Stimulated activated CD8-positive, alpha-beta memory T cell treated with anti-CD3 and anti-CD28 coated beads, Interleukin-12 subunit alpha, Interleukin-12 subunit beta, amount 100 ng/mL, for 4 hours (primary cell): Measurements from ENCODE around the gene DIAPH1.
"Not testable (repeated sequence)": the region's sequence is repeated elsewhere in the genome, so short reads cannot be mapped to it uniquely, and the experiment has no call there.

ENCODE experiments used
- DNase-seq: peaks from one replicate; pipeline ENCODE4 v3.0.0-alpha.2; 2020; ENCODE audit warnings: low read depth

Gene DIAPH1

DNA sequence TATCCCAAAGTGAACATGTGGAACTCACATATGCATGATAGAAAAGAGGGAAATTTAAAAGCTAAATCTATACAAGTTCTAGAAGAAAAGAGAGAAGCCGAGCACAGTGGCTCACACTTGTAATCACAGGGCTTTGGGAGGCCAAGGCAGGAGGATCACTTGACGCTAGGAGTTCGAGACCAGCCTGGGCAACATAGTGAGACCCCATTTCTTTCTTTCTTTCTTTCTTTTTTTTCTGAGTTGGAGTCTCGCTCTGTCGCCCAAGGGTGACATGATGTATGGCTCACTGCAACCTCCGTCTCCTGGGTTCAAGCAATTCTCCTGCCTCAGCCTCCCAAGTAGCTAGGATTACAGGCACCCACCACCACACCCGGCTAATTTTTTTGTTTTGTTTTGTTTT, 8.9 kb downstream of the DIAPH1 start:
- DNase-seq: not testable (repeated sequence)

DNA sequence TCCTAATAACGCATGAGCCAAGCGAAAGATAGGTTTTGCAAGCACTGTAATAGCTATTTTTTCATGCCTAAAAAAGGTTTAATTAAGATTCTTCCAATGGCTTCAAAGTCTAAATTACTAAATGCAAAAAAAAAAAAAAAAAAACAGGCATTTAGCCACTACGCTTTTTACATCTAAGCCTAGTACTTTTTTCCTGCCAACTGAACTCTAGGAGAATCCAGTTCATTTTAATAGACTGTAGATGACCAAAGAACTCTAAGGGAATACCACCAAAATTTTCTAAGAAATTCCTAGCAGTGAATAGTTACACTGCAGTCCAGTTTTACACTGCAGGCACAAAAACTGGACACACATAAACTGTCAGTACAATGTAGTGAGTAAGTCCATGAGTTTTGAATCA, 9.8 kb downstream of the DIAPH1 start:
- DNase-seq: no peak

DNA sequence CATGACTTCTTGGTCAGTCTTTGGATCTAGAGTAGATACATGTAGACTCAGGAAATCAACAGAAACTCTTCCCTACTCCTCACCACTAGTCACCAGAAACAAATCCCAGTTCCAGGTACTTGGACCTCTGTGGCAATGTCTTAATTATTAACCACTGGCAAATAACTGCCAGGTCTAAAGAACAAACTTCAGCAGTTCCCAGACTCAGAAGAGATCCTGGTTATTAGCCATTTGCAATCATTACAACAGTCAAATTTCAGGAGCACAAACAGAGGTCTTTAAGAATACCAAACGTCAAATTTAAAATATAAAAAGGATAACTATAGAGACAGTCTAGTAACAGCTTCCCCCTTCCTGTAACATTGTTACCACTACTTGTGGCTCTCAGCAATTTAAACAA, 10.2 kb downstream of the DIAPH1 start:
- no peak for DNase-seq

DNA sequence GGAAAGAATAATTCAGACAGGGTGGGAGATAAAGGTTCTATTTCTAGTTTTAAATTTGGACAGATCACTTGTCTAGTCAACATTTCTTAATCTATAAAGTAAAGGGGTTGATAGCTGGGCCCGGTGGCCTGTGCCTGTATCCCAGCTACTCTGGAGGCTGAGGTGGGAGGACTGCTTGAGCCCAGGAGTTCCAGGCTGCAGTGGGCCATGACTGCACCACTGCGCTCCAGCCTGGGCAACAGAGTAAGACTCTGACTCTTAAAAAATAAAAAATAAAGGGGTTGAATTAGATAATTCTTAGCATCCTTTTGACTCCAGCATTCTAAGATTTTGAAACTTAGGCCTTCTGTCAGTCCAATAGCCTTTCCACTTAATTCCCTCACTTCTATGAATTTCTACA, 10.8 kb downstream of the DIAPH1 start:
- no peak for DNase-seq

DNA sequence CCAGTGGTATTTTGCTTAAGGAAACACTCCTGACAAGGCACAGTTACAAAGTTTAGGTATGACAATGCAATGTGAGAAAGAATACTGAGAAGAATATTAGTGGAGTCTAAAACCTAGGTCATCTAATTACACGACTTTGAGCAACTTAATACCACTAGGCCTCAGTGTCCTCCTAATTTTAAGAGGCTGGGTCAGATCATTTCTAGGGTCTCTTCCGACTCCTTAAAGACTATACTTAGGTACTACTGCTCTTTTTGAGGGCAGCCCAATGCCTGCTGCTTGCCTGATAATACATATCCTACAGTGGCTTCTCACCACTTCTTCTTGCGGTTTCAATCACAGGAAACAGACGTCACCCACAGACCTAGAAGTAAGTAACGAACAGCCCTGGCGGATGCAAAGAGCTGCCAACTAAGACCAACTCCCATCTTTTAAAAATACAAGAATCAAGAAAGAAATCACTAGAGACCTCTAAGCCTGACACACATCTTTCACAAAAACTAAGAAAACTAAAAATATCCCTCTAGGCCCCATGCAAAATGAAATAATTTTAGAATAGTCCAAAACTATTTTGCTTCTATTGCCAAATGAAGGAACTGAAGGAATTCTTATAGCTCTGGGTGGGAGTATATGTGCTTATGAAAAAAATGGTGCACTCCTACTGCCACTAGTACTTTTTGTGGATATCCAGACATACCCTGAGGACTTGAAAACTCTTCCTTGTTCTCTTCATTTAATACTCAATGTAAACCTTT, 13.1 kb downstream of the DIAPH1 start:
- DNase-seq: peak; percentile 45

DNA sequence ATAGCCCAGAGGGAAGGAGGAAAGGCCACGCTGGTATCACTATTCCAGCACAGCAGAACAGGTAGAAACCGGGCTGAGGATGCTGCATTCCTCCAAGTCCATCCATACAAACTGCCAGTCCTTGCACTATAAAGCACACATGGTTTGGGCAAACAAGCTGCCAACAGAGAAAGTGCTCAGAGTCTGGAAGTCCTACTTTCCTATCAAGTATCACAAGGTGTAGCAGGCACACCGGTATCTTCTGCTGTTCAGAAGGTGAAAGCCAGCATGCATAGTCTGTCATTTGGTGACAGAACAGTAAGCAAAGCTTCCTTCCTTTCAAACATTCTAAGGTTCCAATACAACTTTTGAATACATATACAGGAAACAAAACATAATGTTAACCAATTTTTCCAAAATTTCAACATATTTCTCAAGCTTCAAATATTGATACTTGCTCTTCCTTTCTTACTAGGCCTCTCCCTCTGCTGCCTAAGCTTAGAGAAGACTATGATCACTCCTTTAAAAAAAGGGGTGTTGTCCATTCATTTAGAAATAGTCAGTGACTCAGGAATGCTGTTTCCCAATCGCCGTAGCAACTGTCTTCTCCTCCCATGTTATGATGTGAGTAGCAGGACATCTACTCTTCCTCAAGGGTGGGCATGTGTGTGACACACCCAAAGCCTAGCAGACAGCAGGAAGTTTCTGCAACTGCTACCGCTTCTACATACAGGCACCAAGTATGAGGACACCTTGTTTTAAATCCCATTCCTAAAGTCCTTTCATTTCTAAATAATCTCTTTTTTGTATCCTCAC, 14.7 kb downstream of the DIAPH1 start:
- DNase-seq: no peak

DNA sequence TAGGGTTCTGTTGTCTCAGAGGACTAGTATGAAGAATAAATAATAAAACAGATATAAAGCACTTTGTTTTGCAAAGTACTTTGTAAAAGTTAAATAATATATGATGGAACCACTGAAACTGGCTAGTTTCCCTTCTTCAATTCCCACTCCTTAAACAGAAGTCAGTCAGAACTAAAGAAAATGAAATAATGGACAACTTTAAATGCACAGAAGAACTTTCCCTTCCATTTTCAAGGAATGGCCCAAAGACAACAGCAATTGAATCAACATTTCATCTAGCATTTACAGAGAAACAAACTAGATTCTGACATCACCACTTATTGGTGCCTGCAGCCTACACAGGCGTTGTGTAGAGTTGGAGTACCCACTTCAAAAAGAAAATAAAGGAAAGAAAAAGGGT, 16.2 kb downstream of the DIAPH1 start:
- DNase-seq: no peak

DNA sequence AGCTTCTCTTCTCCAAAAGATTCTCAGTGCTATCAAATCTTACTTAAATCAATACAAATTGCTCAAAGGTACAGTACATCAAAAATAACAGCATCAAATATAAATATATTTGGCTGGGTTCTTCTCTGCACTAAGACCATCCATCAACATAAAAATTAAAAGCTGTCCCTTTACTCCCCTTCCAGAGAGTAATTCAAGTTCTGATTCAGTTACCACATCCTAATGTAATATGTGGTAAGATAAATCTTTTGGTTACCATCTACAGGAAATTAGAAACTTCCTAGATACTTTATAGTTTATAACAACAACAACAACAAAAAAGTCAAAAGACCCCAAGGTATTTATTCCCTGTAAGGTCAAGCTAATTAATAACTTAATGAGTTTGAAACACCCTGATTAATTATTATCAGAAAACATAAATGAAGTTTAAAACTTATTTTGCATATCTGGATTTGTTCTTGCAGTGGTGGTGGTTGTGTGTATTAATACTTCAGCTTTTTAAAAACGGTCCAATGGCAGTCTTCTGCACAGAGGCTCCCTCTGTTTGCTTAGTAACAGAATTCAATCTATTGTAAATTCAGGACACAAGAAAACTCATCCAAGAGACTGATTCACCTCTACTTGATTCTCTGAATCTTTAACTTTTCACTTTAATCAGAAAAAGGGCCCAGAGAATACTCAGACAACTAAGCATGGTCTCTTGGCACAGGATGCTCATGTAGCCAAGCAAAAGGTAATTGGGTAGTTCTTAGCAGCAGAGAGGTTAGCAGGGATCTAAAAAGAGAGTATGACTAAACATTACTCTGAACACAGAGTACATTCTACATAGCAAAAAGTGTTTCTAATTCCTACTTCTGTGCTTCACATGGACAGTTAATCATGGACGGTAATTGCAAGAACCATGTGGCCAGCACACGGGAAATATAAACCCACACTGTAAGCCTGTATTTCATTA, 20.1 kb downstream of the DIAPH1 start:
- no peak for DNase-seq

DNA sequence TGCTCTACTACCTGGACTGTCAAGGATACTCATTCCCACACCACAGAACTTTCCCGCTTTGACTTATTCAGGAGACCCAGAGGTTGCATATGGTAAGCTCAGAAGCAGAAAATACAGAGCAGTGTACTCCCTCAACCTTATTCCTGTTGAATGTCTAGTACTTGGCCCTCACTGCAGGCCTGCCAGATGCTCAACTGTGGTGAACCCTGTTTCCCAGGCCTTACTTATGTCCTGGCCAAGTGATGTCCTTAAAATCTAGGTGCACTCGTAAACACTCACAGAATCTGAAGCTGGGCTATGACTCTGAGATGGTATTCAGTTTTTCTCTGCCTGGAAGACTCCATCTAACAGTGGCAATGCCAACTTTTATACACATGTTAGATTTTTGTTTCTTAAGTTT, 21.0 kb downstream of the DIAPH1 start:
- no peak for DNase-seq

DNA sequence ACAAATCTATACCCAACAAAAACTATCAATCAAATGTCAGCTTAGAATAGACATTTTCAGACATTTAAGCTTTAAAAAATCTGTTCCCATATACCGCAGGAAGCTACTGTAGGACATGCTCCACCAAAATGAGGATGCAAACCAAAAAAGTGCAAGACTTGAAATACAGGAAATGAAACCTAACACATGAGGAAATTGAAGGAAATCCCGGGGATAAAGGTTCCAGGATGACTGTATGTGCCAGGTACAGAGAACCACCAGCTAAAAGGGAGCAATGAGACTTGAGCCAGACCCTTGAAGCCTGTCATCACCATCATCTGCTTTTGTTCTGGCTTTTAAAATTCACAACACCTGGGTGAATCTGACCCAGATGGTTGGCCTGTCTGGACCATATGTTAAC, 21.4 kb downstream of the DIAPH1 start:
- no peak for DNase-seq

DNA sequence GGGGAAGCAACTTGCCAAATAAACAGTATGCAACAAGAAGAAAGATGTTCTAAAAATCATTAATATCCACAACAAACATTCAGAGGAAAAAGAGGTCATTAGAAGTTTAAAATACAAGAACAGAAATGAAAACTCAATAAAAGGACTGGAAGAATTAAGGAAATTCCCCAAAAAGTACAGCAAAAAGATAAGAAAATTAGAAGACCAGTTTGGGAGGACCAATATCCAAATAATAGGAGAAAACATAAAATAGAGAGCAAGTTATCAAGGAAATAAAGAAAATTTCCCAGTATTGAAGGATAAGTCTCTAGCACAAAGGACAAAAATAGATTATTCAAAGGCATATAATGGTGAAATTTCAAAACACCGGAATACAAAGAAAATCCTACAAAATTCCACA, 21.9 kb downstream of the DIAPH1 start:
- no peak for DNase-seq

DNA sequence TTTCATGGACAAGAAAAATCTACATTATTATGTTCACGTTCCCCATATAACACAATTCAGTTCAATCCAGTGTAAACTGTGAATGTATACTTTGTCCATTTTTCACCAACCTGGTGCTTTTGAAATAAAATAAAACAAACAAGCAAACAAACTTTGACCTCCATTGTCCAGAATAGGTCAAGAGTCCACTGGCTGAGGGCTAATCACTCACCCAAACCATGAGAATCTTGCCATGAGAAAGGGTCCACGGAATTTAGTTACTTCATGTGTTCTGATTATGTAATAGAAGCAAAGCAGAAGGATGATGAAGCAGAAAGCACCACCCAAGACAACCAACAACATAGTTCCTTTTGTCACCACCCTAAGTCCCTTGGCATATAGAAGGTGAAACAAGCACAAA, 28.7 kb downstream of the DIAPH1 start:
- DNase-seq: no peak

DNA sequence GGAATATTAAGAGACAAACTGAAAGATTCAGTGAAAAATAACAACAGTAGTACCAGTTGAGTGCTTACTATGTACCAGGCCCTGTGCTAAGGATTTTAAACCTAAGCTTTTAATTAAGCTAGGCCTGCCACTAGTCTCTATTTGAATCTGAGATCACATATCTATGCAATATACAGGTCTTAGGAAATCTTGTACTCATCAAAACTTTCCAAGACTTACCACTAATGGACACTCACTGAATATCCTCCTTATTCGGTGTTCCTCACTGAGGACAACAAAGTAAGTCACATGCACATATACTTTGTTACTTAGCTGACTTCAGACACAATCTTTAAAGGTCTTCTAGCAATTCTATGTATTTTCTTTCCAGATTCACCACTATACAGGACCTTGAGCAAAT, 32.6 kb downstream of the DIAPH1 start:
- DNase-seq: no peak

DNA sequence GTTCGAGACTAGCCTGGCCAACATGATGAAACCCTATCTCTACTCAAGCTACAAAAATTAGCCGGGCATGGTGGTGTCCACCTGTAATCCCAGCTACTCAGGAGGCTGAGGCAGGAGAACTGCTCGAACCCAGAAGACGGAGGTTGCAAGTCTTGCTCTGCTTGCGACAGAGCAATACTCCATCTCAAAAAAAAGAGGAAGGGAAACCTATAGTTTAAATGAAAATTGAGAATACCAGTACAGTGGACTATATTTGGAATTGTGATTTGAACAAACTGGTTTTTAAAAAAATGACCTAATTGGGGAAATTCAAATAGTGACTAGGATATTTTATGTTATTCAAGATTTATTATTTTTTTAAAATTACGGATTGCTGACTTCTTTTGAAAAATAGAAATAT, 33.2 kb downstream of the DIAPH1 start:
- no peak for DNase-seq

DNA sequence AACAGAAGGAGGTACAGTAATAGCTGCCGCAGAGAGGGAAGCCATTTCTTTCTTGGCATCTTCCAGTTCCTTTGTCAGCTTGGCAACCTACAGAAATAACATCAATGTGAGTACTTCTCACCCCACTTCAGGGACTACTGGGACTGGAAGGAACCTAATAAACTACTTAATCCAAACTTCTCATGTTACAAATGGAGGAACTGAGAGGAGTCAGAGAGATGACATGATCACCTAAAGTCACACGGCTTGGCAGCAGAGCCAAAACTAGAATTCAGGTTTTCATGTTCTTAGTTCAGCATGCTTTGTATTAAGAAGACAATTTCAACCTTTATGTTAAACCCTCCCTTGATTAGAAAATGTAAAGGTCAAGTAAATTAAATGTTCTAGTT, 44.7 kb downstream of the DIAPH1 start:
- DNase-seq: no peak

DNA sequence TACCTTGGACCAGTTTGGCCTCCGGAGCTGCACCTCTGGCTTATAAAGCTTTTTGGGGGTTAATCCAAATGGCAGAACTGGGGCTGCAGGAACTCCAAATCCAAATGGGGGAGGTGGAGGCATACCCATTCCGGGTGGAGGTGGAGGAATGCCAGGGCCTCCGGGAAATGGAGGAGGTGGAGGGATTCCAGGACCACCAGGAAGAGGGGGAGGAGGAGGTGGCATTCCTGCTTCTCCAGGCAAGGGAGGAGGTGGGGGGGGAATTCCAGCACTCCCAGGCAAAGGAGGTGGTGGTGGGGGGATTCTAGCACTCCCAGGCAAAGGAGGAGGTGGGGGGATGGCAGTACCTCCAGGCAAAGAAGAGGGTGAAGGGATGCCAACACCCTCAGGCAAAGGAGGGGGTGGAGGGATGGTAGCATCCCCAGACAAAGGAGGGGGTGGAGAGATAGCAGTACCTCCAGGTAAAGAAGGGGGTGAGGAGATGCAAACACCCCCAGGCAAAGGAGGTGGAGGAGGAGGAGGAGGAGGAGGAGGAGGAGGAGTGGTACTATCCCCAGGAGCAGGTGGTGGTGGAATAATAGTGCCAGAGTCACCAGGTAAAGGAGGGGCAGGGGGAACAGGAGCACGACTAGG, 45.2 kb downstream of the DIAPH1 start:
- DNase-seq: no peak

DNA sequence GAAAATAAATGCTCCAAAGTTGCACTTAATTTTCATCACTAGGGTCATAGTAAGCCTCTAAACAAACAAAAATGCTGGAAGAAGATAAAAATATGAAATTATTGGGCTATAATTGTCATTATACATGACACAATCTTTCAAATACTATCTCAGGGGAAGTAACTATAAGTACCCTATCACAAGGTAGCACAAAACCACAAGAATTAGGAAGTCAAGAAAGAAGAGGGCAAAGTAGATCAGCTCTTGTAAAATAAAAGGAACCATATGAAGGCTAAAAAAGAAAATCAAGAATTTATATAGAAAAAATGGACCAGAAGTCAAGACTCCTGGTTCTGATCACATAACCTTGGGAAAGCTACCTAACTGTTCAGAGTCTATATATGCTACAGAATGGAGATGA, 48.1 kb downstream of the DIAPH1 start:
- no peak for DNase-seq

DNA sequence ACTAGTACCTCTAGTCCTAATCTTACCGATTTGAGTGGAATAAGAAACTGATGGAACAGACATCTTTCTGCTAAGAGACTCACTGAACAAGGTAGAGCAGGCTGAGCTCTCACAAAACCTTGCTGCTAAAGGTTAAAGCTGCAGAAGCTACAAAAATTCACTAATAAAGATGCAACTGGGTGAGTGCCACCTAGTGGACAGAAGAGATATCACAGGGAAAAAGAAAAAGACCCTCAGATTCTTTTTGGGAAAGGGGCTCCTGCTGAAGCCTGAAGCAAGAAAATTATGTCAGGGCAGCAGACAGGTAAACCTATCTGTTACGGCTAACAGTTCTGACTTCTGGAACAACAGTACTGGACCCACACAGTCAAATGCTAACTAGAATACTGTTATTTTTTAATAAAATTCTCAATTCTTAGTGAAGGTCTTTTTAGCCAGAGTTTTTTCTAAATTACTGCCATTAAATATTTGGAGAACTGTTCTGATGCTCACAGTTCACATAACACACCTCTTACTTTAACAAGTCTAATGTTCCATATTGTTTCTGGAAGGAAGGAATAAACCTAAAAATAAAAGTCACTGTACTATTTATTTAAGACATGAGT, 51.2 kb downstream of the DIAPH1 start:
- DNase-seq: no peak

DNA sequence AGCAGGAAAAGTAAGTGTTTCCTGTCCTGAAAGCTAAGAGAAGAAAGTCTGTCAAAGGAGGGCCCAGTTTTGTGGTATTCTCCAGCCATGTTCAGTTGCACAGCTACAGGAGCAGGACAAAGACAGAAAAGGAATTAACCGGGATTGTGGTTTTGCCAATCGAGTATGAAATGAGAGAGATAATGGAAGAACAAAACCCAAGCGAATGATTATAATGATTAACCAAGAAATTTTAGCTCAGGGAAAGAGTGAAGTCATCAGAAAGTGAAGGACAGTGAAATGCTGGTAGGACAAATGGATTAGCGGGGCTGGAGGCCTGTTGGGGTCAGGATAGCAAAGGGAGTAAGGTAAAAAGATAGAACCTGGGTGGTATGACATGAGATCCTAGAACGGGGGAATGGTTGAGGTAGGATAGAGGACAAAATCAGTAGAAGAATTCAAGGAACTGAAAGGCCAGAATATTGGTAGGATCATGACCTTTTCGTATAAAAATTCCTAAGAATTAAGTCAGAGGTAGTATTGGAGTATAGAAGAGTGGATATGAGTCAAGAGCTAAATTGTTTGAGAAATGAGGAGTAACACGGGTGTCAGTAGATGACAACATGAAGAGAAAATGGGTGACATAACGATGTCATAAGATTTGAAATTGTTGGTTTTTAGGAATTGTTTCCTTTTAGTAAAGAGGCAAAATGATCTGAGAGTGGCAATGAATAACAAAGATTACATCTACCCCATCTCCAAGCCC, 52.8 kb downstream of the DIAPH1 start:
- no peak for DNase-seq

DNA sequence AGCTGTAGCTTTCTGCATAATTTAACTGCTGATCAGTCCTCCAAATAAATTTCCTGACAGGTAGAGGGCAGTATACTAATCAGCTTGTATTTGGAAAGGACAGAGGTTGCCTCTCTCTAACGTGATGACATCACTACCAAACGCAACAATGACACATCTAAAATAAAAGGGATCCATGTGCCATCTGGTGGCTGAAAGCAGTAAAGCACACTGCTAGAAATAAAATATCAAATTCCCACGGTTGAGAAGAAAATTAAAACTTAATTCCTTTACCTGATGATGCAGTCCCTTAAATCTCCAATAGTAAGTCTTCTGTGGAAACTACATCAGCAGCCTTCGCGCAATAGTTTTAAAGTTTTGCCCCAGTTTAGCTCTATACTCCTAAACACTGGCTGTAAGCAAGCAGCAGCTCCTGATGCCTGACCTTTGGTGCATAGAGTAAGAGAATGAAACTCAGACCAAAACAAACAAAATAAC, 54.5 kb downstream of the DIAPH1 start:
- DNase-seq: no peak
